ENCODE measurements around the gene BLOC1S1. TPM values are rescaled to one million over a fixed set of nuclear protein-coding genes. Genes with fewer than 3 reads are reported as not detected.

Gene BLOC1S1
- total RNA-seq, 1 donor from 2014 or later, result 51.0 TPM

DNA sequence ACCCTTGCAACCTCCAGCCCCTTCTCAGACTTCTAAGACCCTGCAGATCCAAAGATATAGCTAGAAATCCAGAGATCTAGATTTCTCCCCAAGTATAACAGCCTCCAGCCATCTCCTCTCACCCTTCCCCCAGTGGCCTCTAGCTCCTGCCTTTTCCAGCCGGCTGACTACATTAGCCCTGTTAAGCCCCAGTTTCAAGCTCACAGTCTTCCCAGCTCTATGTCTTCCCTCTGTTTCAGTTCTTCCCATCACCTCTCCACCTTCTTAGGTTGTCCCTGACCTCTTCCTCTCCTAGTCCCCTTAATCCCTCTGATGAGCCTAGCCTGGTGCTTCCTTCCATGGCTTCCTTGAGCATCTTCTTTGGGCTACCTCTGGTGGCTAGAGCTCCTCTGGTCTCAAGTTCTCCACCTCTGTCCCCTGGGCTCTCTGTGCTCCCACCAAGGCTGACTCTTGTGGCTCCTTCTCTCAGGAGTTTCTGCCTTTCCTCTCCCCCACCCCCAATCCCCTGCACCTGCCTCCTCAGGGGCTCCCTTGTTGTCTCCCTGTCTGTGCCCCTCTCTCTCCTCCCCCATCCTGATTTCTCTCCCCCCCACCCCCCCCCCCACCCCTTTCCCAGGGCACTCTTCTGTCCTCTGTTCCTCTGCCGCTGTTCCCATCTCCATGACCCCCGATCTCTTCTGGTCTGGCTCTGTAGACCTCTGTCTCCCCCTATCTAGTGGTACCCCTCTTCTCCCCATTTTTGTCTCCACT is 26.3 kb downstream of the BLOC1S1 start:
- Histone ChIP-seq H3K4me1 (ENCODE audit: insufficient read depth, low read length) (peaks cover 25% of the 10 kb centered on the region), H3K27ac (ENCODE audit: low read depth, low read length) (peak overlapping the region; percentile 27), H3K9me3 (ENCODE audit: insufficient read depth, low read depth, low read length) (no peaks in the 10 kb centered on the region), H3K27me3 (ENCODE audit: insufficient read depth, low read length) (no peaks in the 10 kb centered on the region), H3K4me2 (ENCODE audit: low read length) (peak overlapping the region; percentile 98), H3K36me3 (ENCODE audit: insufficient read depth, low read length) (no peaks in the 10 kb centered on the region), H3K9ac (ENCODE audit: low read length) (peak overlapping the region; percentile 85), H4K20me1 (ENCODE audit: insufficient read depth, low read length) (peaks cover 27% of the 10 kb centered on the region), H3K4me3 (ENCODE audit: insufficient read depth, low read depth, low read length) (peak overlapping the region; percentile 55), H2AFZ (ENCODE audit: low read depth, low read length) (peak overlapping the region; percentile 46), H3K79me2 (ENCODE audit: insufficient read depth, low read length) (peaks cover 10% of the 10 kb centered on the region)
- Mint-ChIP-seq H3K27ac (ENCODE audit: unreplicated experiment) (peak overlapping the region; percentile 77), H3K9me3 (ENCODE audit: unreplicated experiment) (no peaks in the 10 kb centered on the region), H3K4me1 (ENCODE audit: low read depth, unreplicated experiment) (peaks cover 30% of the 10 kb centered on the region), H3K36me3 (ENCODE audit: low read depth, unreplicated experiment) (no peaks in the 10 kb centered on the region), H3K27me3 (ENCODE audit: low read depth, unreplicated experiment) (no peaks in the 10 kb centered on the region), H3K4me3 (ENCODE audit: unreplicated experiment) (peak overlapping the region; percentile 84)
- FAIRE-seq (no peak), DNase-seq (ENCODE audit: low read depth) (no peak)
- TF ChIP-seq, protein P1, sequence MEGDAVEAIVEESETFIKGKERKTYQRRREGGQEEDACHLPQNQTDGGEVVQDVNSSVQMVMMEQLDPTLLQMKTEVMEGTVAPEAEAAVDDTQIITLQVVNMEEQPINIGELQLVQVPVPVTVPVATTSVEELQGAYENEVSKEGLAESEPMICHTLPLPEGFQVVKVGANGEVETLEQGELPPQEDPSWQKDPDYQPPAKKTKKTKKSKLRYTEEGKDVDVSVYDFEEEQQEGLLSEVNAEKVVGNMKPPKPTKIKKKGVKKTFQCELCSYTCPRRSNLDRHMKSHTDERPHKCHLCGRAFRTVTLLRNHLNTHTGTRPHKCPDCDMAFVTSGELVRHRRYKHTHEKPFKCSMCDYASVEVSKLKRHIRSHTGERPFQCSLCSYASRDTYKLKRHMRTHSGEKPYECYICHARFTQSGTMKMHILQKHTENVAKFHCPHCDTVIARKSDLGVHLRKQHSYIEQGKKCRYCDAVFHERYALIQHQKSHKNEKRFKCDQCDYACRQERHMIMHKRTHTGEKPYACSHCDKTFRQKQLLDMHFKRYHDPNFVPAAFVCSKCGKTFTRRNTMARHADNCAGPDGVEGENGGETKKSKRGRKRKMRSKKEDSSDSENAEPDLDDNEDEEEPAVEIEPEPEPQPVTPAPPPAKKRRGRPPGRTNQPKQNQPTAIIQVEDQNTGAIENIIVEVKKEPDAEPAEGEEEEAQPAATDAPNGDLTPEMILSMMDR (IDR thresholded peaks at IDR 0.05; ENCODE audit: insufficient read depth, low read depth, low read length), result no peak
- TF ChIP-seq EZH2 (IDR thresholded peaks at IDR 0.05; ENCODE audit: insufficient read depth, low read length), result no peak

DNA sequence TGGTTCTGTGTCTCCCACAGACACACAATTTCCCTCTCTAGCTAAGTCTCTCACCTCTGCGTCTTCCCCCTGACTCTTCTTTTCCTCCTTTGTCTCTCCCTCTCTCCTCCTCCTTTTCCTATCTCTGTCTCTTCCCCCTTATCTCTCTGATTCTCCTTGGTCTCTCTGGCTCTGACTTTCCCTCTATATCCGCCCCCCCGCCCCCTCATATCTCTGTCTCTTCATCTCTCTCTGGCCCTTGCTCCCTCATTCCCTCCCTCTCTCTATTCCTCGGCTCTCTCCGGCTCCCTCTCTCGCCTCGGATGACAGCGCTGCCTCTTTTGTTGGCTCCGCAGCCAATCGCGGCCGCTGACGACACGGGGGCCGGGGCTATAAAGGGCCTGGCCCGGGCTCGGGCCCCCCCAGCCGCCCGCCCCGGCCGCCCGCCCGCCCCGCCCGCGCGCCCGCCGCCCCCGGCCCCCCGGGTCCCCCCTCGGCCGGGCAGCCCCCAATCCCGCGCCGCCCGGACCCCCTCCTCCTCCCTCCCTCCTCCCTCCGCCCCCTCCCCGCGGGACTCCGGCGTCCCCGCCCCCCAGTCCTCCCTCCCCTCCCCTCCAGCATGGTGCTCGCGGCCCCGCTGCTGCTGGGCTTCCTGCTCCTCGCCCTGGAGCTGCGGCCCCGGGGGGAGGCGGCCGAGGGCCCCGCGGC is 27.0 kb downstream of the BLOC1S1 start, which contains the start of gene GDF11:
GDF11 (plus strand) TSS at position 404 of the 687 bp plus-strand sequence; CDS start at position 599, 195 bp downstream.
- Mint-ChIP-seq H3K27ac (ENCODE audit: unreplicated experiment) (peak within 1 kb of the TSS; percentile 81), H3K4me1 (ENCODE audit: low read depth, unreplicated experiment) (peaks cover 23% of the 10 kb centered on the region), H3K4me3 (ENCODE audit: unreplicated experiment) (peak within 1 kb of the TSS; percentile 94), H3K36me3 (ENCODE audit: low read depth, unreplicated experiment) (no peaks in the 10 kb centered on the region), H3K27me3 (ENCODE audit: low read depth, unreplicated experiment) (no peaks in the 10 kb centered on the region), H3K9me3 (ENCODE audit: unreplicated experiment) (no peaks in the 10 kb centered on the region)
- H2AFZ ChIP-seq (ENCODE audit: low read depth, low read length), result peak within 1 kb of the TSS; percentile 70
- H3K27me3 ChIP-seq (ENCODE audit: insufficient read depth, low read length), result no peaks in the 10 kb centered on the region
- H3K4me3 ChIP-seq (ENCODE audit: insufficient read depth, low read depth, low read length), result peak within 1 kb of the TSS; percentile 76
- peak within 1 kb of the TSS; percentile 100 for H3K4me2 ChIP-seq (ENCODE audit: low read length)
- peak; percentile 64 for DNase-seq (ENCODE audit: low read depth)
- no peak for FAIRE-seq
- no peaks in the 10 kb centered on the region for H3K36me3 ChIP-seq (ENCODE audit: insufficient read depth, low read length)
- peaks cover 20% of the 10 kb centered on the region for H3K4me1 ChIP-seq (ENCODE audit: insufficient read depth, low read length)
- no peaks in the 10 kb centered on the region for H3K9me3 ChIP-seq (ENCODE audit: insufficient read depth, low read depth, low read length)
- H3K27ac ChIP-seq (ENCODE audit: low read depth, low read length), result peak within 1 kb of the TSS; percentile 27
- peaks cover 34% of the 10 kb centered on the region for H4K20me1 ChIP-seq (ENCODE audit: insufficient read depth, low read length)
- H3K9ac ChIP-seq (ENCODE audit: low read length), result peak within 1 kb of the TSS; percentile 85
- peaks cover 10% of the 10 kb centered on the region for H3K79me2 ChIP-seq (ENCODE audit: insufficient read depth, low read length)
- no peak for TF ChIP-seq EZH2 (IDR thresholded peaks at IDR 0.05; ENCODE audit: insufficient read depth, low read length)
- TF ChIP-seq, protein P1 (IDR thresholded peaks at IDR 0.05; ENCODE audit: insufficient read depth, low read depth, low read length), result no peak
